SK-N-SH (cell line): ENCODE measurements around the gene CIAO3. TPM values are rescaled to one million over a fixed set of nuclear protein-coding genes. Genes with fewer than 3 reads are reported as not detected.

Experiments
- CTCF ChIA-PET: fragments of 300-600, 350-600 bp; formaldehyde crosslinking; extraction: SDS; loops from one replicate; lab custom pipeline; 2021; lab: Yijun Ruan, JAX
- POLR2A ChIA-PET: fragments of 350-600 bp; sonication (Branson Sonifier 250); formaldehyde crosslinking; extraction: SDS; loops from one replicate; lab custom pipeline; 2020; ENCODE audit warnings: antibody characterized with exemption, inconsistent platforms; lab: Yijun Ruan, JAX
- DNase-seq: peaks from one replicate; pipeline ENCODE4 v3.0.0; 2012
- H2AFZ ChIP-seq: fragments of 200-600 bp; sonication (generic); 2 replicates; pipeline ENCODE4 v1.8.1; 2016; ENCODE audit warnings: antibody characterized with exemption, mild to moderate bottlenecking, low read depth
- H3F3A ChIP-seq: fragments of 200-600 bp; sonication (generic); replicated peaks from 2 replicates; pipeline ENCODE3; 2016; ENCODE audit warnings: antibody characterized with exemption, mild to moderate bottlenecking; ENCODE audit not compliant: insufficient read depth
- H3K27ac ChIP-seq, 2 experiments: fragments of 200-500 bp in 1 of 2; fragments of 200-600 bp in 1 of 2; sonication (Bioruptor generic) in 1 of 2; sonication (generic), shearing (Covaris generic) in 1 of 2; 2 replicates each; pipeline versions ENCODE4 v1.5.1 to v1.6.1; 2014 to 2016; ENCODE audit warnings: low read depth in 2 of 2, inconsistent platforms in 1 of 2, low read length in 1 of 2, mild to moderate bottlenecking in 1 of 2, mixed read lengths in 1 of 2
- H3K27me3 ChIP-seq: fragments of 200-600 bp; sonication (generic), shearing (Covaris generic); 2 replicates; pipeline ENCODE4 v1.6.1; 2016; ENCODE audit warnings: mixed run types; ENCODE audit not compliant: insufficient read depth
- H3K36me3 ChIP-seq, 2 experiments: fragments of 200-500 bp in 1 of 2; fragments of 200-600 bp in 1 of 2; sonication (Bioruptor generic) in 1 of 2; sonication (generic) in 1 of 2; replicated peaks in 1 of 2; 2 replicates each; pipeline versions ENCODE3 to v1.5.1; 2014 to 2016; ENCODE audit warnings: low read length in 1 of 2, mild to moderate bottlenecking in 1 of 2; ENCODE audit not compliant: insufficient read depth in 2 of 2, control insufficient read depth in 1 of 2
- H3K4me1 ChIP-seq, 2 experiments: fragments of 200-500 bp in 1 of 2; fragments of 200-600 bp in 1 of 2; sonication (Bioruptor generic) in 1 of 2; sonication (generic), shearing (Covaris generic) in 1 of 2; 2 replicates each; pipeline versions ENCODE4 v1.5.1 to v1.6.1; 2014 to 2016; ENCODE audit warnings: low read depth in 1 of 2, low read length in 1 of 2, mixed run types in 1 of 2; ENCODE audit not compliant: insufficient read depth in 2 of 2, control insufficient read depth in 1 of 2
- H3K4me2 ChIP-seq: fragments of 200-600 bp; sonication (generic), shearing (Covaris generic); 2 replicates; pipeline ENCODE4 v1.6.1; 2017; ENCODE audit warnings: mixed run types
- H3K4me3 ChIP-seq, 2 experiments: fragments of 200-500 bp in 1 of 2; fragments of 200-600 bp in 1 of 2; sonication (Bioruptor generic) in 1 of 2; sonication (generic), shearing (Covaris generic) in 1 of 2; 2 replicates each; pipeline versions ENCODE4 v1.5.1 to v1.8.1; 2014 to 2016; ENCODE audit warnings: low read depth in 2 of 2, inconsistent platforms in 1 of 2, low read length in 1 of 2, mild to moderate bottlenecking in 1 of 2, mixed read lengths in 1 of 2, moderate library complexity in 1 of 2
- H3K79me2 ChIP-seq: fragments of 200-600 bp; sonication (generic); 2 replicates; pipeline ENCODE4 v1.8.1; 2017; ENCODE audit warnings: mild to moderate bottlenecking; ENCODE audit not compliant: insufficient read depth
- H3K9ac ChIP-seq: fragments of 200-600 bp; sonication (generic); 2 replicates; pipeline ENCODE4 v1.6.1; 2017; ENCODE audit warnings: mixed run types
- H3K9me2 ChIP-seq: fragments of 200-600 bp; sonication (generic); 2 replicates; pipeline ENCODE4 v1.6.1; 2017; ENCODE audit warnings: mixed run types
- H3K9me3 ChIP-seq: fragments of 200-600 bp; sonication (generic); 2 replicates; pipeline ENCODE4 v1.6.1; 2017; ENCODE audit warnings: mixed run types, mild to moderate bottlenecking, moderate library complexity
- H4K20me1 ChIP-seq: fragments of 200-600 bp; sonication (generic); 2 replicates; pipeline ENCODE4 v1.6.1; 2017; ENCODE audit warnings: mild to moderate bottlenecking, mixed run types; ENCODE audit not compliant: insufficient read depth
- EP300 ChIP-seq, 2 experiments: IDR thresholded peaks; 2 replicates each; pipeline versions ENCODE4 v1.4.0 to v1.6.1; 2012; ENCODE audit warnings: borderline replicate concordance in 1 of 2, low read depth in 1 of 2, low read length in 1 of 2
- FOSL2 ChIP-seq: IDR thresholded peaks from 2 replicates; pipeline ENCODE4 v1.4.0; 2012; ENCODE audit warnings: low read depth, mild to moderate bottlenecking, moderate library complexity, borderline replicate concordance
- GABPA ChIP-seq: IDR thresholded peaks from 2 replicates; pipeline ENCODE4 v1.4.0; 2012; ENCODE audit warnings: low read depth, mild to moderate bottlenecking
- GATA2 ChIP-seq: sonication (generic); formaldehyde crosslinking; IDR thresholded peaks from 2 replicates; pipeline ENCODE4 v1.5.0; 2020; ENCODE audit warnings: mild to moderate bottlenecking, missing genetic modification reagents
- JUND ChIP-seq: IDR thresholded peaks from 2 replicates; pipeline ENCODE4 v1.4.0; 2012
- NFIC ChIP-seq: IDR thresholded peaks from 2 replicates; pipeline ENCODE4 v1.4.0; 2012; ENCODE audit warnings: borderline replicate concordance
- NRF1 ChIP-seq: IDR thresholded peaks from 2 replicates; pipeline ENCODE4 v1.6.1; 2012; ENCODE audit warnings: low read depth, mild to moderate bottlenecking, low read length
- POLR2AphosphoS5 ChIP-seq: IDR thresholded peaks from 2 replicates; pipeline ENCODE4 v1.6.1; 2012; ENCODE audit warnings: low read depth, low read length
- REST ChIP-seq: IDR thresholded peaks from 2 replicates; pipeline ENCODE4 v1.6.1; 2012; ENCODE audit warnings: mild to moderate bottlenecking, low read depth, low read length, moderate library complexity
- RFX5 ChIP-seq: IDR thresholded peaks from 2 replicates; pipeline ENCODE4 v1.6.1; 2012; ENCODE audit warnings: mild to moderate bottlenecking, improper control_type of control experiment, low read length
- TEAD4 ChIP-seq: IDR thresholded peaks from 2 replicates; pipeline ENCODE4 v1.4.0; 2012; ENCODE audit warnings: mild to moderate bottlenecking, borderline replicate concordance; ENCODE audit not compliant: insufficient read depth
- USF2 ChIP-seq: fragments of 150-350 bp; IDR thresholded peaks from 2 replicates; pipeline ENCODE4 v1.6.1; 2017; ENCODE audit warnings: antibody characterized with exemption, low read length, low read depth, borderline replicate concordance
- ZBTB33 ChIP-seq: IDR thresholded peaks from 2 replicates; pipeline ENCODE4 v1.4.0; 2012; ENCODE audit warnings: low read depth, borderline replicate concordance
- WGBS: methylation state at CpG from one replicate; pipeline ENCODE4 v1.1.6; 2017; ENCODE audit warnings: low lambda C conversion rate; 5-methylcytosine and 5-hydroxymethylcytosine counted together
- polyA plus RNA-seq, 3 experiments: library from polyadenylated mRNA; depleted of rRNA; stranded (reverse); fragments of >200 nt; gene quantifications; 2 replicates each; pipeline ENCODE4 v1.2.3, GENCODE V29; 2012

CIAO3 gene
- polyA plus RNA-seq, 1 of the 3 experiments (the other 2 are of a cell fraction) = 14.4 TPM

GRCh38 chr16:721765-722540, 18.8 kb downstream of the CIAO3 start:
- Histone ChIP-seq H3K9me2 (no peaks in the 10 kb centered on the region), H3K4me1 (peaks cover 8 to 40% of the 10 kb centered on the region in 2 experiments; a peak in 3 of 4 replicates)
- no peak for TF ChIP-seq JUND
- TF ChIP-seq GATA2 = 0 out of 2 replicates have a peak, but pooled peaks have one; percentile 18
- TF ChIP-seq, all 33 proteins: peak for 1
- ChIA-PET CTCF (interaction anchor here (0.6 to 22.4 kb wide), 11 partner anchors 6 to 656 kb away, joined by 3 to 358 read pairs (median 6); partner anchors contain the start of genes ANTKMT, CCDC78, CIAO3 and FBXL16), POLR2A (interaction anchor here (0.6 to 3.8 kb wide), 11 partner anchors 8 to 189 kb away, joined by 3 to 19 read pairs (median 3); partner anchors contain the start of genes CHTF18, JMJD8, METTL26 and RPUSD1)
- peak; percentile 60 for DNase-seq
- H3K27ac ChIP-seq = peak overlapping the region in 1 of 2 experiments; percentile 99; a peak in 2 of 4 replicates
- 74% methylated on average over 21 of the region's 51 CpGs for WGBS
- H3F3A ChIP-seq = peaks cover 31% of the 10 kb centered on the region
- no peaks in the 10 kb centered on the region; the same call in 1 of the 2 replicates for H3K79me2 ChIP-seq
- H2AFZ ChIP-seq = no peak overlapping the region
- 0 out of 2 replicates have a peak, but pooled peaks cover 18% of the 10 kb centered on the region for H4K20me1 ChIP-seq
- H3K36me3 ChIP-seq = peaks cover 0 to 6% of the 10 kb centered on the region in 2 experiments
- no peaks in the 10 kb centered on the region for H3K27me3 ChIP-seq
- peak overlapping the region; percentile 100 for H3K4me2 ChIP-seq
- H3K4me3 ChIP-seq = peak overlapping the region; percentile 86 to 89
- H3K9ac ChIP-seq = no peak overlapping the region
- no peaks in the 10 kb centered on the region for H3K9me3 ChIP-seq

- H3K9ac ChIP-seq = peak within 1 kb of the TSS; percentile 85
- H3K9me3 ChIP-seq = no peaks in the 10 kb centered on the region
- POLR2A ChIA-PET = interaction anchor here (0.6 to 3.8 kb wide), 14 partner anchors 8 to 88 kb away, joined by 3 to 19 read pairs (median 4); partner anchors contain the start of genes CHTF18, JMJD8, METTL26 and RPUSD1
- H3K4me3 ChIP-seq = peak within 1 kb of the TSS; percentile 86 to 89
- CTCF ChIA-PET = interaction anchor here (0.7 to 22.4 kb wide), 10 partner anchors 7 to 382 kb away, joined by 3 to 358 read pairs (median 9); partner anchors contain the start of genes ANTKMT, CCDC78, CIAO3 and FBXL16
- peaks cover 0 to 6% of the 10 kb centered on the region in 2 experiments for H3K36me3 ChIP-seq
- H3K4me1 ChIP-seq = peaks cover 8 to 43% of the 10 kb centered on the region in 2 experiments; a peak in 3 of 4 replicates
- H3K27me3 ChIP-seq = no peaks in the 10 kb centered on the region
- peaks cover 23% of the 10 kb centered on the region; the same call in 1 of the 2 replicates for H4K20me1 ChIP-seq
- WGBS = under 1% methylated on average over 21 of the region's 106 CpGs
- peaks cover 26% of the 10 kb centered on the region for H3F3A ChIP-seq
- H2AFZ ChIP-seq = 0 out of 2 replicates have a peak within 1 kb of the TSS, but pooled peaks have one; percentile 46
- H3K27ac ChIP-seq = peak within 1 kb of the TSS; percentile 91 to 99
- H3K4me2 ChIP-seq = peak within 1 kb of the TSS; percentile 100
- no peaks in the 10 kb centered on the region; the same call in 1 of the 2 replicates for H3K79me2 ChIP-seq
- no peaks in the 10 kb centered on the region for H3K9me2 ChIP-seq
- peak; percentile 92 for DNase-seq
- no peak for TF ChIP-seq REST
- TF ChIP-seq NFIC = no peak
- no peak for TF ChIP-seq RFX5
- TF ChIP-seq ZBTB33 = no peak
- TF ChIP-seq FOSL2 = no peak
- TF ChIP-seq USF2 = no peak
- no peak for TF ChIP-seq EP300 (IDR thresholded peaks at IDR 0.05; ENCODE audit: borderline replicate concordance in 1 of 2, low read depth in 1 of 2, low read length in 1 of 2)
- TF ChIP-seq NRF1 = peak; percentile 62; the same call in 1 of the 2 replicates
- TF ChIP-seq TEAD4 = no peak
- TF ChIP-seq POLR2AphosphoS5 = peak; percentile 75
- peak; percentile 81 for TF ChIP-seq GABPA
- TF ChIP-seq GATA2 = no peak
These were observed 19.6 kb downstream of the CIAO3 start, which contains the start of gene ANTKMT for GRCh38 chr16:720990-721764. TSS of gene ANTKMT (plus strand) at chr16:721146. CDS start at chr16:721275, 129 bp downstream.
